ENCODE data around the gene SLC35E3.
"Not testable (repeated sequence)": the region's sequence is repeated elsewhere in the genome, so short reads cannot be mapped to it uniquely, and the experiment has no call there.

Gene SLC35E3

DNA sequence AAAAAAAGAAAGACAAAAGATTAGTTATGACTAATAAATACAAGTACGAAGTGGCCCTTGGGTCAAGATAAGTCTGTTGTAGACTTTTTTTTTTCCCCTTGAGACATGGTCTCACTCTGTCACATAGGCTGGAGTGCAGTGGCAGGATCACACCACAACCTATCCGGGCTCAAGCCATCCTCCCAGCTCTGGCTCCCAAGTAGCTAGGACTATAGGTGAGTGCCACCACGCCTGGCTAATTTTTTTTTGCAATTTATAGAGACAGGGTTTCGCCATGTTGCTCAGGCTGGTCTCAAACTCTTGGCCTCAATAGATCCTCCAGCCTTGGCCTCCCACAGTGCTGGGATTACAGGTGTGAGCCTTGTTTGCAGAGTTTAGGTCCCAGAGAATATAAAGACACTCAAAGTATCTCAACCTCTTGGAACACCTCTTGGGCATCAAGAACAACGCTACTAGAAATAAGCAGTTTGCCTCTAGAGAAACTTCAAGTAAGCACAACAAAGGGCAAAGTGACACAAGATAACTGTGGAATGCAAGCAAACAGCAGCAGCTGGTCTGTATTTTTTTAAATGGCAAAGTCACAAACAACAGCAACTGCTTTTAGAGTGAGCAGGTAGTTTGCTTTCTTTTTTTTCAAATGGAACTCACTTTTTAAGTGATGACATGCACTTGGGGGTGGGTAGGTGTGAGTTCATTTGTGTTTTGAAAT lies 58.1 kb downstream of the SLC35E3 start:
- H3K4me3 ChIP-seq (ENCODE audit: low read depth, low read length) = no peak overlapping the region
- DNase-seq (ENCODE audit: low read depth) = no peak
- TF ChIP-seq, protein P1, sequence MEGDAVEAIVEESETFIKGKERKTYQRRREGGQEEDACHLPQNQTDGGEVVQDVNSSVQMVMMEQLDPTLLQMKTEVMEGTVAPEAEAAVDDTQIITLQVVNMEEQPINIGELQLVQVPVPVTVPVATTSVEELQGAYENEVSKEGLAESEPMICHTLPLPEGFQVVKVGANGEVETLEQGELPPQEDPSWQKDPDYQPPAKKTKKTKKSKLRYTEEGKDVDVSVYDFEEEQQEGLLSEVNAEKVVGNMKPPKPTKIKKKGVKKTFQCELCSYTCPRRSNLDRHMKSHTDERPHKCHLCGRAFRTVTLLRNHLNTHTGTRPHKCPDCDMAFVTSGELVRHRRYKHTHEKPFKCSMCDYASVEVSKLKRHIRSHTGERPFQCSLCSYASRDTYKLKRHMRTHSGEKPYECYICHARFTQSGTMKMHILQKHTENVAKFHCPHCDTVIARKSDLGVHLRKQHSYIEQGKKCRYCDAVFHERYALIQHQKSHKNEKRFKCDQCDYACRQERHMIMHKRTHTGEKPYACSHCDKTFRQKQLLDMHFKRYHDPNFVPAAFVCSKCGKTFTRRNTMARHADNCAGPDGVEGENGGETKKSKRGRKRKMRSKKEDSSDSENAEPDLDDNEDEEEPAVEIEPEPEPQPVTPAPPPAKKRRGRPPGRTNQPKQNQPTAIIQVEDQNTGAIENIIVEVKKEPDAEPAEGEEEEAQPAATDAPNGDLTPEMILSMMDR (conservative IDR thresholded peaks at IDR 0.05; ENCODE audit: low read depth, low read length) = no peak

DNA sequence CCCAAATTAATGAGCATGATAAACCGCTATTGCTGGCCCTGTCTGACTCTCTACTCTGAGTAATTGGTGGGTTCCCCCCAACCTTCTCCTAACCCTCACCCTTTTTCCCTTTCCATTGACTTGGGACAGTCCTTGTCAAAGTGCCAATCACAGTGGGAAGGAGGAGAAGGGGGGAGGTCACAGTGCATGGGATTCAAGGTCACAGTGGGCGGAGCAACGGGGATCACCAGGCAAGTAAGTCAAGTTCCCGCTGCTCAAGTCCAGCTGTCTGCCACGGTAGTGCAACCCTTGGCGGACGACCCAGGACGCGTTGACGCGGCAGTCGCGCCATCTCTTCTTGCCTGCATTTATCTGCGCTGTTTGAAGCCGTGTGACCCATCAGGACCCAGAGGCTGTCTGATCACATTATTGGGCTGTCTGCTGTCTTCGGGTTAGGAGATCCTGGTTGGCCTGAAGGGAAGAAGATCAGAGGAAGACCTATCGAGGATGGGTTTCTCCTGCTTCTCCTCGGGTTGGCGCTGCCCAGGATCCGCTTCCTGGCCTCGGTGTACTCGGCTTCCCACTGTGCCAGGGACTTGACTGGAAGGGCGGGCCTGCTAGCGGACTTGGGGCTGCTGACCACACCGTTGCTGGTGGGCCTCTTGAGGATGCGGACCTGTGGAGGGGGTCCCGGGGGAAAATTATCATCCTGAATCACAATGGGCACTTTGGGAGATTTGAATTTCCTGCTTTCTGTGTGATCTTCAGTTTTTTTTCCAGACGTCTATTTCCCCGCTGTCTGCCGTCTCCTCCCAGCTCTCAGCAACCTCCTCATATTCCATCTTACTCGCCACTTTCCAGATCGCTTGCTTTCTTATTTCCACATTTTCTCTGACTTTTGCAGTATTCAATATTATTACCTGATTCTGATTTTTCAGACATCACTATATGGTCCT lies 58.9 kb downstream of the SLC35E3 start:
- H3K4me3 ChIP-seq (ENCODE audit: low read depth, low read length) = no peak overlapping the region
- TF ChIP-seq, protein P1 (conservative IDR thresholded peaks at IDR 0.05; ENCODE audit: low read depth, low read length) = no peak
- DNase-seq (ENCODE audit: low read depth) = no peak

- TF ChIP-seq, protein P1 (conservative IDR thresholded peaks at IDR 0.05; ENCODE audit: low read depth, low read length) = no peak
- DNase-seq (ENCODE audit: low read depth) = no peak
- no peak overlapping the region for H3K4me3 ChIP-seq (ENCODE audit: low read depth, low read length)
Observed at GRCh38 chr12:68805592-68806120, 59.7 kb downstream of the SLC35E3 start.

DNA sequence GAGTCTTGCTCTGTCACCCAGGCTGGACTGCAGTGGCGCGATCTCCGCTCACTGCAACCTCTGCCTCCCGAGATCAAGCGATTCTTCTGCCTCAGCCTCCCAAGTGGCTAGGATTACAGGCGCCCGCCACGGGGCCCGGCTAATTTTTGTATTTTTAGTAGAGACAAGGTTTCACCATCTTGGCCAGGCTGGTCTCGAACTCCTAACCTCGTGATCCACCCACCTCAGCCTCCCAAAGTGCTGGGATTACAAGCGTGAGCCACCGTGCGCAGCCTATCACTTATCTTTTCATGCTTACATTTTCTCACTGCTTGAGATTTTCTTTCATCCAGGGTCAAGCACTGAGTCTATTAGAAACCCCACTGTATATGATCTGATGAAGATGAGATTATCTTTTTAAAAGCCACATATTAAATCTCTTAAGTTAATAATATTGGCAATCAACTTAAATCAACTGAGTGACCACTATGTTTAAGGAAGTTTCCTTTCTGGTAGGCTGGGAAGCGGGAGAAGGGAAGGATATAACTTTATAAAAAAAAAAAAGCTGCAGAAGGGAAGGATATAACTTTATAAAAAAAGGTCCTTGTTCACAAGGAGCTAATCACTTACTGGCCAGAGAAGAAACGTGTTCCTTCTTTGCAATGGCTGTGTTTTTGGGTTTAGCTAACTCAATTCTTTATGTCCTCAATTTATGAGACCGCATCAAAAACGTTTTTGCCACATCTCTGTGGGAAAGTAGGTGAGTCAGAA lies 60.7 kb downstream of the SLC35E3 start:
- no peak for DNase-seq (ENCODE audit: low read depth)
- no peak overlapping the region for H3K4me3 ChIP-seq (ENCODE audit: low read depth, low read length)
- TF ChIP-seq, protein P1 (conservative IDR thresholded peaks at IDR 0.05; ENCODE audit: low read depth, low read length) = no peak

- not testable (repeated sequence) for DNase-seq (ENCODE audit: low read depth)
Observed at GRCh38 chr12:68807274-68807575, 61.2 kb downstream of the SLC35E3 start.

DNA sequence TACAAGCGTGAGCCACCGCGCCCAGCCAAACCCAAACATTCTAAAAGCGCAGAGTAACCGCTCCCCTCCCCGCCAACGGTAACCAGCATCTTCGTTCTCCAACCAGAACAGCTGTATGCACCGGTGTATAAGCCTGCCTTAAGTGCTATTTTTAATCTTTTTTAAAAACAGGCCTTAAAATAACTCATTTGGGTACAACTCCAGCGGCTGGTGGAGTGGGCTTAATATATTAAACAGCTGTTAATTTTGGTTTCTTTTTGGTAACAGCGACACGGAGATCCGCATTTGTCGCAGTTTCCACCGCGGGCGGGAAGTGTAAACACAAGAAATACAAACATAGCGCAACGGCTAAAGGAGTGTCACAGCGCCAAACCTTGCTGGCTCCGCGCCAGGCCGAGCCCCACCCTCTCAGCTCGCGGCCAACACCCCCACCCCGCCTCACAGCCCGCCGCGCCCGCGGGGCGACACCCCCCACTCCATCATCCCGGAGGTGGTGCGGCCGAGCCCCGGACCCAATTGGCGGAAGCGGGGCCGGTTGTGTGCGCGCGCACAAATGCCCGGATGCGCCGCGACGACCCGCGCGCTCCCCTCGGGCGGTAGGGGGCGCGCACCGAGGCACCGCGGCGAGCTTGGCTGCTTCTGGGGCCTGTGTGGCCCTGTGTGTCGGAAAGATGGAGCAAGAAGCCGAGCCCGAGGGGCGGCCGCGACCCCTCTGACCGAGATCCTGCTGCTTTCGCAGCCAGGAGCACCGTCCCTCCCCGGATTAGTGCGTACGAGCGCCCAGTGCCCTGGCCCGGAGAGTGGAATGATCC lies 61.8 kb downstream of the SLC35E3 start, which contains the start of gene MDM2:
Gene MDM2, plus strand, starts transcription at position 602 of the 812 bp plus-strand sequence. CDS start 301 bp downstream, outside the sequence.
- H3K4me3 ChIP-seq (ENCODE audit: low read depth, low read length) = peak within 1 kb of the TSS; percentile 95
- DNase-seq (ENCODE audit: low read depth) = peak; percentile 90
- TF ChIP-seq, protein P1 (conservative IDR thresholded peaks at IDR 0.05; ENCODE audit: low read depth, low read length) = peak; percentile 56

More at GRCh38 chr12:68807274-68807575, 61.2 kb downstream of the SLC35E3 start:
- peak overlapping the region; percentile 95 for H3K4me3 ChIP-seq (ENCODE audit: low read depth, low read length)
